ENCODE measurements around the gene SLN.

DNA sequence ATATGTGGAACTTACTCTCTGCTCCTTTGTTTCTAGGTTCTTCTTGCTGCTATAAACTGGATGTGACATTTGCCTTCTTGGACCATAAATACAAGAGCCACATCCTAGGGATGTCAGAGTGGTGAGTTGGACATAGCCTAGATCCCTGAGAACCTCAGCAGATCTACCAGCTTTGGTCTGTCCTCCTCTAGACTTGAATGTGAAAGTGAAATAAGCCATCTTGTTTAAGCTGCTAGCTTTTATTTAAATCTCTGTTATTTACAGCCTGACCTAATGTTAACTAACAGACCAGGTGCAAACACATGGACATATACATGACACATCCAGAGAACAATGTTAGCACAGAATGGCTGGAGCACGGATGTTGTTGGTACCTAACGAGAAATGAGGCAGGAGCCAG is 36.0 kb downstream of the SLN start:
- TF ChIP-seq OSR1 (CRISPR knock-in tag; IDR thresholded peaks at IDR 0.05) (no peak), BACH2 (CRISPR knock-in tag; IDR thresholded peaks at IDR 0.05; ENCODE audit: borderline replicate concordance) (no peak), ZNF8 (CRISPR knock-in tag; IDR thresholded peaks at IDR 0.05) (no peak), ESRRG (CRISPR knock-in tag; IDR thresholded peaks at IDR 0.05) (no peak), ZFP30 (CRISPR knock-in tag; IDR thresholded peaks at IDR 0.05) (no peak), ARNTL (CRISPR knock-in tag; IDR thresholded peaks at IDR 0.05; ENCODE audit: borderline replicate concordance, low read depth) (no peak), ZFP3 (CRISPR knock-in tag; IDR thresholded peaks at IDR 0.05) (no peak), ZC3H10 (CRISPR knock-in tag; IDR thresholded peaks at IDR 0.05) (no peak)
- TF ChIP-seq, protein P1, sequence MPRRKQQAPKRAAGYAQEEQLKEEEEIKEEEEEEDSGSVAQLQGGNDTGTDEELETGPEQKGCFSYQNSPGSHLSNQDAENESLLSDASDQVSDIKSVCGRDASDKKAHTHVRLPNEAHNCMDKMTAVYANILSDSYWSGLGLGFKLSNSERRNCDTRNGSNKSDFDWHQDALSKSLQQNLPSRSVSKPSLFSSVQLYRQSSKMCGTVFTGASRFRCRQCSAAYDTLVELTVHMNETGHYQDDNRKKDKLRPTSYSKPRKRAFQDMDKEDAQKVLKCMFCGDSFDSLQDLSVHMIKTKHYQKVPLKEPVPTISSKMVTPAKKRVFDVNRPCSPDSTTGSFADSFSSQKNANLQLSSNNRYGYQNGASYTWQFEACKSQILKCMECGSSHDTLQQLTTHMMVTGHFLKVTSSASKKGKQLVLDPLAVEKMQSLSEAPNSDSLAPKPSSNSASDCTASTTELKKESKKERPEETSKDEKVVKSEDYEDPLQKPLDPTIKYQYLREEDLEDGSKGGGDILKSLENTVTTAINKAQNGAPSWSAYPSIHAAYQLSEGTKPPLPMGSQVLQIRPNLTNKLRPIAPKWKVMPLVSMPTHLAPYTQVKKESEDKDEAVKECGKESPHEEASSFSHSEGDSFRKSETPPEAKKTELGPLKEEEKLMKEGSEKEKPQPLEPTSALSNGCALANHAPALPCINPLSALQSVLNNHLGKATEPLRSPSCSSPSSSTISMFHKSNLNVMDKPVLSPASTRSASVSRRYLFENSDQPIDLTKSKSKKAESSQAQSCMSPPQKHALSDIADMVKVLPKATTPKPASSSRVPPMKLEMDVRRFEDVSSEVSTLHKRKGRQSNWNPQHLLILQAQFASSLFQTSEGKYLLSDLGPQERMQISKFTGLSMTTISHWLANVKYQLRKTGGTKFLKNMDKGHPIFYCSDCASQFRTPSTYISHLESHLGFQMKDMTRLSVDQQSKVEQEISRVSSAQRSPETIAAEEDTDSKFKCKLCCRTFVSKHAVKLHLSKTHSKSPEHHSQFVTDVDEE (CRISPR knock-in tag; IDR thresholded peaks at IDR 0.05), result no peak
- TF ChIP-seq, protein P2, sequence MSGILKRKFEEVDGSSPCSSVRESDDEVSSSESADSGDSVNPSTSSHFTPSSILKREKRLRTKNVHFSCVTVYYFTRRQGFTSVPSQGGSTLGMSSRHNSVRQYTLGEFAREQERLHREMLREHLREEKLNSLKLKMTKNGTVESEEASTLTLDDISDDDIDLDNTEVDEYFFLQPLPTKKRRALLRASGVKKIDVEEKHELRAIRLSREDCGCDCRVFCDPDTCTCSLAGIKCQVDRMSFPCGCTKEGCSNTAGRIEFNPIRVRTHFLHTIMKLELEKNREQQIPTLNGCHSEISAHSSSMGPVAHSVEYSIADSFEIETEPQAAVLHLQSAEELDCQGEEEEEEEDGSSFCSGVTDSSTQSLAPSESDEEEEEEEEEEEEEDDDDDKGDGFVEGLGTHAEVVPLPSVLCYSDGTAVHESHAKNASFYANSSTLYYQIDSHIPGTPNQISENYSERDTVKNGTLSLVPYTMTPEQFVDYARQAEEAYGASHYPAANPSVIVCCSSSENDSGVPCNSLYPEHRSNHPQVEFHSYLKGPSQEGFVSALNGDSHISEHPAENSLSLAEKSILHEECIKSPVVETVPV (CRISPR knock-in tag; IDR thresholded peaks at IDR 0.05), result no peak
- TF ChIP-seq, protein P3, sequence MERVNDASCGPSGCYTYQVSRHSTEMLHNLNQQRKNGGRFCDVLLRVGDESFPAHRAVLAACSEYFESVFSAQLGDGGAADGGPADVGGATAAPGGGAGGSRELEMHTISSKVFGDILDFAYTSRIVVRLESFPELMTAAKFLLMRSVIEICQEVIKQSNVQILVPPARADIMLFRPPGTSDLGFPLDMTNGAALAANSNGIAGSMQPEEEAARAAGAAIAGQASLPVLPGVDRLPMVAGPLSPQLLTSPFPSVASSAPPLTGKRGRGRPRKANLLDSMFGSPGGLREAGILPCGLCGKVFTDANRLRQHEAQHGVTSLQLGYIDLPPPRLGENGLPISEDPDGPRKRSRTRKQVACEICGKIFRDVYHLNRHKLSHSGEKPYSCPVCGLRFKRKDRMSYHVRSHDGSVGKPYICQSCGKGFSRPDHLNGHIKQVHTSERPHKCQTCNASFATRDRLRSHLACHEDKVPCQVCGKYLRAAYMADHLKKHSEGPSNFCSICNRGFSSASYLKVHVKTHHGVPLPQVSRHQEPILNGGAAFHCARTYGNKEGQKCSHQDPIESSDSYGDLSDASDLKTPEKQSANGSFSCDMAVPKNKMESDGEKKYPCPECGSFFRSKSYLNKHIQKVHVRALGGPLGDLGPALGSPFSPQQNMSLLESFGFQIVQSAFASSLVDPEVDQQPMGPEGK (CRISPR knock-in tag; IDR thresholded peaks at IDR 0.05; ENCODE audit: borderline replicate concordance), result no peak
